Lower leg skin (tissue), 4 donors: ENCODE measurements around the gene CAV1. TPM values are rescaled to one million over a fixed set of nuclear protein-coding genes. Genes with fewer than 3 reads are reported as not detected.

ENCODE experiments used
- DNase-seq, 2 donors: peaks; one replicate each; pipeline ENCODE4 v3.0.0-alpha.2; 2019; ENCODE audit warnings: low spot score in 2 of 2
- H3K4me3 ChIP-seq: fragments of 200-600 bp; sonication (generic); 2 replicates; pipeline ENCODE4 v1.5.1; 2017; ENCODE audit warnings: mild to moderate bottlenecking, low read depth; ENCODE audit not compliant: poor library complexity, severe bottlenecking
- CTCF ChIP-seq, 3 donors: fragments of 450-650 bp; IDR thresholded peaks; one replicate each; pipeline ENCODE4 v1.5.1; 2016; ENCODE audit warnings: antibody characterized with exemption in 3 of 3, mild to moderate bottlenecking in 3 of 3, moderate library complexity in 2 of 3
- POLR2A ChIP-seq, 2 donors: fragments of 450-650 bp; IDR thresholded peaks; one replicate each; pipeline ENCODE4 v1.6.1; 2016 to 2017; ENCODE audit warnings: antibody characterized with exemption in 2 of 2, mild to moderate bottlenecking in 1 of 2, moderate library complexity in 1 of 2
- WGBS, 2 donors: methylation state at CpG; one replicate each; pipeline ENCODE4 v1.1.5; 2018; 5-methylcytosine and 5-hydroxymethylcytosine counted together
- intact Hi-C: fragments of 100-400 bp; cut with DNase I; formaldehyde crosslinking; loops from one replicate; pipeline ENCODE4 v1.15.0; 2023; ENCODE audit warnings: low total_unique reads
- total RNA-seq, 4 donors: library from RNA; depleted of rRNA; stranded (reverse); fragments of >200 nt; gene quantifications; one replicate each; pipeline ENCODE4 v1.1.0, GENCODE V29; 2016

CAV1 gene
- total RNA-seq, 4 donors from 2014 or later = 78.7 to 178 (median 139) TPM

DNA sequence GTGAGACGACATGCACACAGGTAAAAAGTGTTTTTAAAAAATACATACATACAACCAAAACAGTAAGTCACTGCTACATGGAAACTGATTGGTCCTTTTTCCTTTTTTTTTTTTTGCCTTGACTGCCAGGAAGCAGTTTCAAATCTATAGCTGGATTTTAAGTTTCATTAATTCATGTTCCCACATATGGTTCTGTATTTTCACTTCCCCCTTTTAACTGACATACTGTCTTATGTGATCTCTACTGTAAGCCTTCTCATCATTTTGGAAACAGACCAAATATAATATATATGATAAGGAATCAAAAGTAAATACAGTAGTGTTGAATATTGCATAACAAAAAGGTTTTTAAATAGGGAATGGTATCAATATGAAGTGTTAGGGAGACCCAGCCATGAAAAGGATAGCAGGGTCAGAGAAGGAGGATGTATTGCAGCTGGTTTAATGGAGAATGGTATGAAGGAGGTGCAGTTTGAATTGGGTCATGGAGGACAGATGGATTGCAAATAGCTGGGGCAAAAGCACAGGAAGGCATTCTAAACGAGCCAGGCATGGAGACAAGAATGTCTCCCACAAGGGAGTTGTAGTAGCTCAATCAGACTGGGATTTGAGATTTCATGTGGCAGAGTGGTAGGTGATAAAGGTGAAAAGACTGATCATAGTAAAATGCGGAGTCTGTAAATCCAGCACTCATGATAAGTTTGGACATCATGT lies 5.4 kb downstream of the CAV1 start:
- WGBS, 2 donors = 51 to 57% methylated on average over 3 of the region's 3 CpGs
- intact Hi-C loops = no loop called here
- no peak overlapping the region for H3K4me3 ChIP-seq
- DNase-seq = no peak
- TF ChIP-seq POLR2A (IDR thresholded peaks at IDR 0.05) = no peak
- no peak for TF ChIP-seq CTCF (IDR thresholded peaks at IDR 0.05)

DNA sequence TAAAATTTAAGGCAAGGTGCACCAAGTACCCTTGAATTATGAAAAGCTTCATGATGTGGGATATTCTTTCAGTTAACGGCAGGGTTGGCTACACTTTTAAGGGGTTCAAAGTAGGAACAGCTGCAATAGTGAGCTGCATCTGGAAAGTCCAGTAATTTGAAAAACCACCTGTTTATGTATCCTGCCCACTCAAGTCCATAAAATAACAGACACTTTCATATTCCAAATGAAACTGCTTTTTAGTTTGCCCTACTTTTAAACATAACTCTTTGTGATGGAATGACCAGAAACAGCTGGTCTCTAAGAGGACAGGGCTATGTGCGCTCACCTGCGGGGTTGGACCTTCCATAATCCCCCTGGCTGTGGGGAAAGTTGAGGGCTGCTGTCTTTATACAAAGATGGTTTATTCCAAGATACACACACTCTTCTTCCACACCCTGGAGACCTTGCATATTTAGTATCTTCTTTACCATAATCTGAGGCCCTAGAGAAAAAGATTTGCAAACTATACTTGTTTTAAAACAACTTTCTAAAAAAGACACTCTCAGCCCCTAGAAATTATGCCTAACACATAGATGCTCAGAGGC lies 7.4 kb downstream of the CAV1 start:
- intact Hi-C loops = no loop called here
- TF ChIP-seq POLR2A (IDR thresholded peaks at IDR 0.05) = no peak
- TF ChIP-seq CTCF (IDR thresholded peaks at IDR 0.05) = no peak
- no peak for DNase-seq
- no peak overlapping the region for H3K4me3 ChIP-seq
- 73 to 75% methylated on average over 3 of the region's 3 CpGs for WGBS, 2 donors

DNA sequence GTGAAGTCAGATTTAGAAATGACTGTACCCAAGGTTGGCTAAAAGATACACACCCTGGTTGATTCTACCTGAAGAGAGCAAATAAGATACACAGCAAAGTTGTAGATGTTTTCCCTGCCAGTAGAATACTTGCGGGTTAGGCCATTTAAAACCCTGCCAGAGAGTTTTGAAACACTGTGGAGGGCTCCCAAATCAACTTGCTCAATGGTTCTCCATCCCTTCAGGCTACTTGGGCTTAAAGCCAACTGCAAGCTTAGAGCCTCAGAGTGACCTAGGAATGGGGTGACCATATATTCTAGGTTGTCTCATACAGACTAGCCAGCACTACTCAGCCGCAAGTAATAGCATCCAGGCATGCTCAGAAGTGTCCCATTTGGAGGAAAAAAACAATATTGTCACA lies 10.0 kb downstream of the CAV1 start:
- H3K4me3 ChIP-seq = no peak overlapping the region
- no peak for DNase-seq
- intact Hi-C loops = no loop called here
- WGBS, 2 donors = 49 to 66% methylated on average over 2 of the region's 2 CpGs
- TF ChIP-seq CTCF (IDR thresholded peaks at IDR 0.05) (no peak), POLR2A (IDR thresholded peaks at IDR 0.05) (no peak)

GRCh38 chr7:116535416-116535815 lies 10.6 kb downstream of the CAV1 start:
- intact Hi-C loops = no loop called here
- TF ChIP-seq CTCF (IDR thresholded peaks at IDR 0.05) = no peak
- TF ChIP-seq POLR2A (IDR thresholded peaks at IDR 0.05) = no peak
- 64 to 69% methylated on average over 1 of the region's 1 CpG for WGBS, 2 donors
- no peak overlapping the region for H3K4me3 ChIP-seq
- DNase-seq = no peak

DNA sequence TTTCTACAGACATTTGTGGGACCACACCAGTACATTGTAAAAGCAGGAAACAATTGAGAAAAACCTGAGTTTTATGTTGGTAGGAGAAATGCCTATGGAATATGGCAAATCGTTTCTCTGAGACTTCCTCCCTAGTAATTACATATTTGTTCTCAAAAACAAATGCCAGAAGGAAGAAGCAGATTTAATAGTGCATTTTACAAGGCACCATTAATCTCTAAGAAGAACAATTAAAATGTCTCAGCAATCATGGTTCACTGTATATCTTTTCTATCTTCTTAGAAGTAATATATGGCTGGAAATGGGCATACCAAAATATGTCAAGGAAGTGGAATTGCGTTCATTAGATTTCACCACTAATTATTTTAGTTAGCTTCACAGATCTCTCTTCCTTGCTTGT lies 13.3 kb downstream of the CAV1 start:
- intact Hi-C loops = no loop called here
- WGBS, 2 donors = 52 to 56% methylated on average over 2 of the region's 2 CpGs
- TF ChIP-seq POLR2A (IDR thresholded peaks at IDR 0.05) (no peak), CTCF (IDR thresholded peaks at IDR 0.05) (no peak)
- DNase-seq = no peak
- no peak overlapping the region for H3K4me3 ChIP-seq
